Karpas-422 (cell line): ENCODE measurements around the gene DLGAP4. TPM values are rescaled to one million over a fixed set of nuclear protein-coding genes. Genes with fewer than 3 reads are reported as not detected.

Experiments used
- DNase-seq: peaks from one replicate; pipeline ENCODE4 v3.0.0-alpha.2; 2015
- H2AFZ ChIP-seq: fragments of 200-600 bp; sonication (generic); 2 replicates; pipeline ENCODE4 v1.6.1; 2014; ENCODE audit warnings: antibody characterized with exemption, low read length, mixed read lengths
- H3K27ac ChIP-seq: fragments of 200-600 bp; sonication (generic); 2 replicates; pipeline ENCODE4 v1.5.1; 2014; ENCODE audit warnings: mild to moderate bottlenecking, low read length, moderate library complexity
- H3K27me3 ChIP-seq: fragments of 200-600 bp; sonication (generic); 2 replicates; pipeline ENCODE4 v1.6.1; 2014; ENCODE audit warnings: low read length, mixed read lengths
- H3K36me3 ChIP-seq: fragments of 200-600 bp; sonication (generic); 2 replicates; pipeline ENCODE4 v1.6.1; 2014; ENCODE audit warnings: low read length, mixed read lengths; ENCODE audit not compliant: insufficient read depth
- H3K4me1 ChIP-seq: fragments of 200-600 bp; sonication (generic); 2 replicates; pipeline ENCODE4 v1.6.1; 2014; ENCODE audit warnings: mild to moderate bottlenecking, low read length, mixed read lengths
- H3K4me2 ChIP-seq: fragments of 200-600 bp; sonication (generic); 2 replicates; pipeline ENCODE4 v1.6.1; 2014; ENCODE audit warnings: low read length, low read depth, mild to moderate bottlenecking; ENCODE audit not compliant: poor library complexity, severe bottlenecking
- H3K4me3 ChIP-seq: fragments of 200-600 bp; sonication (generic); 2 replicates; pipeline ENCODE4 v1.5.1; 2014; ENCODE audit warnings: mild to moderate bottlenecking, antibody characterized with exemption, low read length, mixed read lengths
- H3K79me2 ChIP-seq: fragments of 200-600 bp; sonication (generic); 2 replicates; pipeline ENCODE4 v1.6.1; 2014; ENCODE audit warnings: mild to moderate bottlenecking, low read length, mixed read lengths
- H3K9ac ChIP-seq: fragments of 200-600 bp; sonication (generic); 2 replicates; pipeline ENCODE4 v1.6.0; 2014; ENCODE audit warnings: low read length
- H3K9me2 ChIP-seq: fragments of 200-600 bp; sonication (generic), shearing (Covaris generic); replicated peaks from 2 replicates; pipeline ENCODE4 v1.6.0; 2014; ENCODE audit warnings: mild to moderate bottlenecking, low read length, moderate library complexity; ENCODE audit not compliant: insufficient read depth
- H3K9me3 ChIP-seq: fragments of 300-700, 200-600 bp; sonication (generic); 2 replicates; pipeline ENCODE4 v1.6.1; 2014; ENCODE audit warnings: low read length, mixed read lengths
- H4K20me1 ChIP-seq: fragments of 200-600 bp; sonication (generic); 2 replicates; pipeline ENCODE4 v1.6.1; 2014; ENCODE audit warnings: mild to moderate bottlenecking, antibody characterized with exemption, low read length, low read depth; ENCODE audit not compliant: insufficient read depth
- total RNA-seq: library from RNA; depleted of rRNA; stranded (reverse); fragments of >200 nt; shearing (Covaris generic); gene quantifications from 2 replicates; pipeline ENCODE4 v1.2.3, GENCODE V29; 2014; ENCODE audit warnings: low replicate concordance

Gene DLGAP4
- total RNA-seq, 1 experiment from 2014 or later = 7.5 TPM

DNA sequence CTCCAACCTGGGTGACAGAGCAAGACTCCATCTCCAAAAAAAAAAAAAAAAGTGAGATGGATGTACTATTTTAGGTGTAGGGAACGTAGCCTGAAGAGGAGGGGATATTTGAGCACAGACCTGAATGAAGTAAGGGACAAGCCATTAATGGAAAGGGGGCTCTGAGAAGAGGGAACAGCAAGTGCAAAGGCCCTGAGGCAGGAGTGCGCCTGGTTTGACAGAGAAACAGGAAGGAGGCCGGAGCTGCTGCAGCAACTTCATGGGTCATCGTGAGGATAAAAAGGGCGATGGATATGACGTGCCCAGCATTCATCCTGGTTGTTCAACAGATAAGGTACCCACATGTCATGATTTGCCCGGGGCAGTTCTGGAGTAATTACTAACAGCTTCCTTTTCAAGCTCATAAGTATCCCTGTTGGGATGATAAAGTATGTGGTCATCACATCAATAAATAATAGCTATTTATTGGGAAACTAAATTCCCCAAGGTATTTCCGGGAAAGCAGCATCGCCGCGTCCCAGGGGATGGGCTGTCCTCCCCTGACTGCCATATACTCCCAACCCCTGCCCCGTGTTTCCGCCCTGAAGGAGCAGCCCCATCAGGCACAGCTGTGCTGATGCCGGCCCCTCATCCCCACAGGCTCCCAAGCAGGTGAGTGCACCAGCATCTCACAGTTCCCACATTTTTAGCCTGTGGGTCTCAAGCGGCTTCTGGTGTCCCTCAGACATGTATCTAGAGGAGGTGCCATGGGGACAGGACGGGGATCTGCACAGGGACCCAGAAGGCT, 43.4 kb downstream of the DLGAP4 start:
- no peaks in the 10 kb centered on the region for H3K9me2 ChIP-seq
- no peak overlapping the region for H3K27ac ChIP-seq
- H3K9ac ChIP-seq = no peak overlapping the region
- no peak for DNase-seq
- no peaks in the 10 kb centered on the region for H3K9me3 ChIP-seq
- no peaks in the 10 kb centered on the region for H4K20me1 ChIP-seq
- no peak overlapping the region for H3K4me2 ChIP-seq
- no peaks in the 10 kb centered on the region for H3K36me3 ChIP-seq
- H3K4me3 ChIP-seq = no peak overlapping the region
- no peaks in the 10 kb centered on the region for H3K79me2 ChIP-seq
- H2AFZ ChIP-seq = no peak overlapping the region
- no peaks in the 10 kb centered on the region for H3K4me1 ChIP-seq
- no peaks in the 10 kb centered on the region for H3K27me3 ChIP-seq

DNA sequence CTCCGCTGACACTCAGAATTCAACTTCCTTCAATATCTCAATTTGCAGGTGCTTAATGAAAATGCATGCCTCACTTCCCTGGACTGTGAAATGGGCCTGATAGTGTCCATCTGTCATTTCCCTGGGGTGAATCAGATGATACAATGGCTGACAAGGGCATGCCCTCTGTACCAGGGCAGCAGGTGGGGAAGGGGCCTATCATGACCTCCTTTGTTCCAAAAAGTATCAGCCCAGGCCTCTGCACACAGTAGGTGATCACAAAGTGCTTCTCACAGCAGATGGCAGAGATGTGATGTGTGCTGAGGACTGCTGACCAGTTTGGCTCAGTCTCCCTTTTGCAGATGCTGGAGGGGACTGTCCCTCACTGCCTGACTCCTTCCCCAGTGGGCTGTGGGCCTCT, 44.3 kb downstream of the DLGAP4 start:
- Histone ChIP-seq H3K9me2 (no peaks in the 10 kb centered on the region), H3K79me2 (no peaks in the 10 kb centered on the region), H2AFZ (no peak overlapping the region), H3K27ac (no peak overlapping the region), H3K36me3 (no peaks in the 10 kb centered on the region), H3K4me1 (no peaks in the 10 kb centered on the region), H3K4me2 (no peak overlapping the region), H3K9ac (no peak overlapping the region), H3K4me3 (no peak overlapping the region), H3K9me3 (no peaks in the 10 kb centered on the region), H4K20me1 (no peaks in the 10 kb centered on the region), H3K27me3 (no peaks in the 10 kb centered on the region)
- no peak for DNase-seq

DNA sequence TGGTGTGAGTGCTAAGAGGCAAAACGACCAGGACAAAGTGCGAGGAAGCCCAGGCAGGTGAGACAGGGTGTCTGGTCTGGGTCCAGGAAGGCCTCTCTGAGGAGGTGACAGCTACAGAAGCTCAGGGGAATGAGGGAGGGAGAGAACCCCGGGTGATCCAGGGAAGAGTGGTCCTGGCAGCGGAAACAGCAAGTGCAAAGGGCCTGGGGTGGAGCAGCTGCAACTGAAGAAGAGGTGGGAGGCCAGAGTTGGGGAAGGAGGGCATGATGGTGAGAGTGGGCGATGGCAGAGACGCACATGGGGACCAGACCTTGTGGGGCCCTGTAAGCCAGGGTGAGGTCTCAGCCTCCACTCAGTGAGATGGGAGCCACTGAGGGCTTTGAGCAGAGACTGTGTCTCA, 45.8 kb downstream of the DLGAP4 start:
- Histone ChIP-seq H3K79me2 (no peaks in the 10 kb centered on the region), H3K4me2 (no peak overlapping the region), H3K36me3 (no peaks in the 10 kb centered on the region), H3K27me3 (no peaks in the 10 kb centered on the region), H3K4me1 (no peaks in the 10 kb centered on the region), H3K9ac (no peak overlapping the region), H4K20me1 (no peaks in the 10 kb centered on the region), H3K4me3 (no peak overlapping the region), H2AFZ (no peak overlapping the region), H3K27ac (no peak overlapping the region), H3K9me3 (no peaks in the 10 kb centered on the region), H3K9me2 (no peaks in the 10 kb centered on the region)
- DNase-seq = no peak

DNA sequence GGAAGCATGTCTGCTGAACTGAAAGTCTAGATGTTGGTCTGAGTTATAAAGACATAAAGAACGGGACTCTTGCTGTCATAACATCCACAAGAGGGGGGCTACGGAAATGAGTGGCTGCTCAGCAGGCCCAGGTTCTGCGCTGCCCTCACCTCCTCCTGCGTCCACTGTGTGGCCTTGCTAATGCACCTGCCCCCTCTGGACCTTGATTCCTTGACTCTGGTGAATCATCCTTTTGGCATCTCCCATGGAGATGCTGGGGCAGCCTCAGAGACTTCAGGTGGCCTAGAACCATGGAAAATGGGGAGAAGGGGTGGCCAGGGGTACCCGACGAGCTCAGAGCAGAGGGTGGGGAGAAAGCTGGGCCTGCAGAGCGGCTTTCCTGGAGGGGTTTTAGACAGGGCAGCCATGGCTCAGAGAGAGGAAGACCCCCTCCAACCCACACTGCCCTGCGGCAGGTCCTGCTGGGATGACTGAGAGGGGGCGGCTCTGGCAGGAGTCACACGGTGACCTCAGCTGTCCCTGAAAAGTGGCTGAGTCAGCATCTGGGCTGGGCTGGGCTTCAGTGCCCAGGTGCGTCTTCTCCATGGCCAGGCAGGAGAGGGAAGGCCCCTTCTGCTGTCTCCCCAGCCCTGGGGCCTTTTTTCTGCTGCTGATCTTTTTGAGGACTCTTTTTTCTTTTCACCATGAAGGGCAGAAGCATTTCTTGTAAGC, 46.9 kb downstream of the DLGAP4 start:
- Histone ChIP-seq H3K9ac (no peak overlapping the region), H3K4me3 (no peak overlapping the region), H3K79me2 (no peaks in the 10 kb centered on the region), H3K9me2 (no peaks in the 10 kb centered on the region), H3K36me3 (no peaks in the 10 kb centered on the region), H4K20me1 (no peaks in the 10 kb centered on the region), H3K4me1 (no peaks in the 10 kb centered on the region), H3K27me3 (no peaks in the 10 kb centered on the region), H2AFZ (no peak overlapping the region), H3K4me2 (no peak overlapping the region), H3K27ac (no peak overlapping the region), H3K9me3 (no peaks in the 10 kb centered on the region)
- no peak for DNase-seq

DNA sequence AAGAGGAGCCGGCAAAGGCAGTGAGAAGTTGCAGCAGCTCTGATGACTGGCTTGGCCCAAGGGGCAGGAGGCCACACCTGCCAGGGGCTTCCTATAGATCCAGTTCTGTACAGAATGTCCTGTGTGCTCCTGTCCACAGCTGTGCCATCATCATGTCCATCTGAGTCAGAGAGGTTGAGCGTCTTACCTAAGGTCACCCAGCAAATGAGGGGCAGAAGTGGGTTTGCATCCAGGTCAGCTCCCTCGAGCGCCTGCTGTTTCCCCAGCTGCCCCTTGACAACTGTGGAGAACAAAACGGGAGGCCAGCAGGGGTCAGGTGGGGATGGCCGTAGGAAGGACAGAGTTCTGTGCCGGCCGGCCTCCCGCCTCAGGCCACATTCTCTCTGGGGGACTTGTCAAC, 47.6 kb downstream of the DLGAP4 start:
- no peaks in the 10 kb centered on the region for H3K9me3 ChIP-seq
- no peak overlapping the region for H3K4me3 ChIP-seq
- H3K79me2 ChIP-seq = no peaks in the 10 kb centered on the region
- H3K4me1 ChIP-seq = no peaks in the 10 kb centered on the region
- H3K27ac ChIP-seq = no peak overlapping the region
- H2AFZ ChIP-seq = no peak overlapping the region
- H3K27me3 ChIP-seq = no peaks in the 10 kb centered on the region
- no peaks in the 10 kb centered on the region for H4K20me1 ChIP-seq
- no peak overlapping the region for H3K9ac ChIP-seq
- DNase-seq = no peak
- H3K36me3 ChIP-seq = no peaks in the 10 kb centered on the region
- H3K9me2 ChIP-seq = no peaks in the 10 kb centered on the region
- no peak overlapping the region for H3K4me2 ChIP-seq

DNA sequence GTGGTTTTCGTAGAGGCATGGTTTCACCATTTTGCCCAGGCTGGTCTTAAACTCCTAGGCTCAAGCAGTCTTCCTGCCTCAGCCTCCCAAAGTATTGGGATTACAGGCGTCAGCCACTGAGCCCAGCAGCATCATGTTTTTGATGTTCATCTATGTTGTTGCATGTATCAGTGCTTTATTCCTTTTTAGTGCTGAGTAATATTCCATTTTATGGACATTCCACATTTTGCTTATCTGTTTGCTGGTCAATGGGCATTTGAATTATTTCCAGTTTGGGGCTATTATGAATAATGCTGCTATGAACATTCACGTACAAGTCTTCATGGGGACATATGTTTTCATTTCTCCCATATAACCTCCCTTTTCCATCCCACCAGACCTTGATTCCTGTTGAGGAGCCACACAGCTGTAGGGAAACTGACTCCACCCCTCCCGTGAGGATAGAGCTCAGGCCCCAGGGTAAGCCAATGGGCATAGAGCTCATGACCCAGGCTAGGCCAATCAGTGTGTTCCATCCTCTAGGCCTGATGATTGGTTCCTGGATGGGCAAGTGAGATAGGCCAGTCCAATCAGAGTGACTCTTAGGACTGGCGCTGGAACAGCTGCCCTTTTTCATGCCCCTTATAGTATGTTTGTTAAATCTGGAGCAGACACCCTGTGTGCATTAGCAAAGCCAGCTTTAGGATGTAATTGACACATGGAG, 49.5 kb downstream of the DLGAP4 start:
- Histone ChIP-seq H3K27me3 (no peaks in the 10 kb centered on the region), H4K20me1 (no peaks in the 10 kb centered on the region), H3K27ac (no peak overlapping the region), H3K36me3 (no peaks in the 10 kb centered on the region), H2AFZ (no peak overlapping the region), H3K79me2 (no peaks in the 10 kb centered on the region), H3K4me3 (no peak overlapping the region), H3K9ac (no peak overlapping the region), H3K9me2 (no peaks in the 10 kb centered on the region), H3K9me3 (no peaks in the 10 kb centered on the region), H3K4me2 (no peak overlapping the region), H3K4me1 (no peaks in the 10 kb centered on the region)
- peak; percentile 53 for DNase-seq

DNA sequence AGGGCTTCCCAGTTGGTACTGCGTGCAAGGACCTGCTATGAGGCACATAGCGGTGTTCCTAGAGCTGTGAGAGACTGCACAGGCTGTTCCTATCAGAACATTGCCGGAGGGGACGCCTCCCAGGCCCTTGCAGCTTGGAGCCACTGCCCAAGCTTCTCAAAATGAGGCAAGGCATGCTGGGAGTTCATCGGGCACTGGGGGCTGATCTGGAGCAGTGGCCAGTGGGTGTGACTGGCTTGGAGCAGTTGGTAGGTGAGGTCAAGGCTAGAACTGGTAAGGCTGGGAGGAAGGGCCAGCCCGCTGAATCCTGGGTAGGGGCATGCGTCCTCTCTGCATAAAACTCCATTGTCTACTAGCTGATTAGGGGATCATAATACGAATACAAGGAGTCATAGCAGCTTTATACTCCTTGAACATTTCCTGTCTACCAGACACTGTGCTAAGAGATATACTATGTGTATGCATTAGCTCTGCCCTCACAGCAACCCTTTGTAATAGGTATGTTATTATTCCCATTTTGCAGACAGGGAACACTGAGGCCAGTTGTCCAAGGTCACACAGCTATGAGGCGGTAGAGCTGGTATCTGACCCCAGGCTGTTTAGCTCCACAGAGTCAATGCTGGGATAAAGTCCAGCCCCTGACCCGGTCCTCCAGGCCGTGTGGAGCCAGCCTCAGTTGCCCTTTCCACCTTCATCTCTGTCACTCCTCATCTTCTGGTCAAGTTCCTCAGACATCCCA, 53.7 kb downstream of the DLGAP4 start:
- no peaks in the 10 kb centered on the region for H3K79me2 ChIP-seq
- no peak overlapping the region for H2AFZ ChIP-seq
- H3K4me2 ChIP-seq = no peak overlapping the region
- H3K27me3 ChIP-seq = no peaks in the 10 kb centered on the region
- no peaks in the 10 kb centered on the region for H3K36me3 ChIP-seq
- no peaks in the 10 kb centered on the region for H4K20me1 ChIP-seq
- no peaks in the 10 kb centered on the region for H3K9me2 ChIP-seq
- H3K27ac ChIP-seq = no peak overlapping the region
- no peaks in the 10 kb centered on the region for H3K9me3 ChIP-seq
- DNase-seq = no peak
- H3K4me1 ChIP-seq = no peaks in the 10 kb centered on the region
- no peak overlapping the region for H3K9ac ChIP-seq
- H3K4me3 ChIP-seq = no peak overlapping the region

DNA sequence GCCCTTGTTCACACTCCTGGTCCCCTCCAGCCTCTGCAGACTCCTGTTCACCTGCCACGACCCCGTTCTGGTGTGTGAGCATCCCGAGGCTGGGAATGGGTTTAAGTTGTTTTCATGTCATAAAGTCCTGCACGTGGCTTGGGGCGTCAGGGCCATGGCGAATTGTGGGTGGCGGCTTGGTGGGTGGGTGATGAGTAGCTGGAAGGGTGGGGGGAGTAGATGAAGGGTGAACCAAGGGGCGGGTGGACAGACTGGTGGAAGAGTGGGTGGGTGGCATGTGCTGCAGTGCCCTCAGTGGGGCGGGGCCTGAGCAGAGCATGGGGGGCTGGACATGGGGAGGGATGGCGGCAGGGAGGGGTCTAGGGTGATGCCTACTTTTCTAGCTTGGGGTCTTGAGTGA, 54.3 kb downstream of the DLGAP4 start:
- Histone ChIP-seq H3K9me2 (no peaks in the 10 kb centered on the region), H2AFZ (no peak overlapping the region), H3K9me3 (no peaks in the 10 kb centered on the region), H4K20me1 (no peaks in the 10 kb centered on the region), H3K79me2 (no peaks in the 10 kb centered on the region), H3K4me2 (no peak overlapping the region), H3K27me3 (no peaks in the 10 kb centered on the region), H3K4me3 (no peak overlapping the region), H3K4me1 (no peaks in the 10 kb centered on the region), H3K9ac (no peak overlapping the region), H3K27ac (no peak overlapping the region), H3K36me3 (no peaks in the 10 kb centered on the region)
- no peak for DNase-seq
